ENCODE measurements around the gene KRT28. TPM values are rescaled to one million over a fixed set of nuclear protein-coding genes. Genes with fewer than 3 reads are reported as not detected.

The KRT28 gene
- not detected for total RNA-seq

GRCh38 chr17:40799859-40800258 lies at the start of gene KRT28:
KRT28 (minus strand) TSS chr17:40799959; CDS start chr17:40799893, 66 bp downstream.
- H3K9me3 ChIP-seq, result no peaks in the 10 kb centered on the region
- DNase-seq (no peak), ATAC-seq (no peak)
- in situ Hi-C loops (cut with MboI; ENCODE audit: low sequenced_read_pairs in 4 of 4), result loop anchor here (10.0 to 25.0 kb wide), 4 partner anchors 175 to 865 kb away; no protein-coding TSS in a partner anchor
- H3K27ac ChIP-seq, result no peak within 1 kb of the TSS
- intact Hi-C loops (cut with DNase I; ENCODE audit: low total_unique reads), result no loop called here
- peaks cover 6 to 29% (median 24%) of the 10 kb centered on the region in 3 donors for H3K27me3 ChIP-seq
- H3K4me3 ChIP-seq, result no peak within 1 kb of the TSS
- TF ChIP-seq, protein P1, sequence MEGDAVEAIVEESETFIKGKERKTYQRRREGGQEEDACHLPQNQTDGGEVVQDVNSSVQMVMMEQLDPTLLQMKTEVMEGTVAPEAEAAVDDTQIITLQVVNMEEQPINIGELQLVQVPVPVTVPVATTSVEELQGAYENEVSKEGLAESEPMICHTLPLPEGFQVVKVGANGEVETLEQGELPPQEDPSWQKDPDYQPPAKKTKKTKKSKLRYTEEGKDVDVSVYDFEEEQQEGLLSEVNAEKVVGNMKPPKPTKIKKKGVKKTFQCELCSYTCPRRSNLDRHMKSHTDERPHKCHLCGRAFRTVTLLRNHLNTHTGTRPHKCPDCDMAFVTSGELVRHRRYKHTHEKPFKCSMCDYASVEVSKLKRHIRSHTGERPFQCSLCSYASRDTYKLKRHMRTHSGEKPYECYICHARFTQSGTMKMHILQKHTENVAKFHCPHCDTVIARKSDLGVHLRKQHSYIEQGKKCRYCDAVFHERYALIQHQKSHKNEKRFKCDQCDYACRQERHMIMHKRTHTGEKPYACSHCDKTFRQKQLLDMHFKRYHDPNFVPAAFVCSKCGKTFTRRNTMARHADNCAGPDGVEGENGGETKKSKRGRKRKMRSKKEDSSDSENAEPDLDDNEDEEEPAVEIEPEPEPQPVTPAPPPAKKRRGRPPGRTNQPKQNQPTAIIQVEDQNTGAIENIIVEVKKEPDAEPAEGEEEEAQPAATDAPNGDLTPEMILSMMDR (IDR thresholded peaks at IDR 0.05 in 4 of 5, conservative IDR thresholded peaks at IDR 0.05 in 1 of 5), result no peak
- TF ChIP-seq POLR2A (IDR thresholded peaks at IDR 0.05), result no peak
- no peaks in the 10 kb centered on the region for H3K36me3 ChIP-seq
- no peaks in the 10 kb centered on the region for H3K4me1 ChIP-seq

GRCh38 chr17:40848583-40849235 lies 49.0 kb upstream of the KRT28 start:
- intact Hi-C loops (cut with DNase I; ENCODE audit: low total_unique reads), result no loop called here
- Histone ChIP-seq H3K4me3 (no peak overlapping the region), H3K4me1 (no peaks in the 10 kb centered on the region), H3K27ac (no peak overlapping the region), H3K27me3 (no peaks in the 10 kb centered on the region), H3K9me3 (no peaks in the 10 kb centered on the region), H3K36me3 (no peaks in the 10 kb centered on the region)
- in situ Hi-C loops (cut with MboI; ENCODE audit: low sequenced_read_pairs in 4 of 4), result no loop called here
- DNase-seq, result no peak
- TF ChIP-seq POLR2A (IDR thresholded peaks at IDR 0.05), result no peak
- TF ChIP-seq, protein P1 (IDR thresholded peaks at IDR 0.05 in 4 of 5, conservative IDR thresholded peaks at IDR 0.05 in 1 of 5), result no peak
- ATAC-seq, result no peak

DNA sequence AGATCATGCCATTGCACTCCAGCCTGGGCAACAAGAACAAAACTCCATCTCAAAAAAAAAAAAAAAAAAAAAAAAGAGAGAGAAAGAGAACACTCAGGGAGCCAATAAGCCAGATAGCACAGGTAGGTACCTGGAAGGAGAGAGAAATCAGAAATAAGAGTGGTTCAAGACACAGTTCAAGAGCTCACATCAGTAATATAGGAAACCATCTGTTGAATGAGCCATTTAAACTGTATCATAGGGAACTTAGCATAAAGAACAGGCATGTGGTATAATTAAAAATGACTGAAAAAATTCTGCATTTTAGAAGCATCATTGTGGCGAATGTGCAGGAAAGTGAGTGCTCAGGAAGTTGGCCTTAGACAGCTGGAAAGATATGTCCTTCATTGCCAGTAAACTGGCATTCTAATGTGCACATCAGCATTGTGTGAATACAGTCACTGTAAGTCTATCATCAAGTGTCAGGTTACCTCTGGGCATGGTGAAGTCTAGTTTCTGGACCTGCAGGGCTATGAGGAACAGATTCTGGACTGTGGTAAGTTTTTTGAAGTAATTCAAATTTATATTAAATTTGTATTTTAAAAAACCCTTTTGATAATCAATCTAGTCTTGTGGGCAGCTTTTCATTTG lies 46.9 kb upstream of the KRT28 start:
- DNase-seq (no peak), ATAC-seq (no peak)
- Histone ChIP-seq H3K4me3 (no peak overlapping the region), H3K4me1 (no peaks in the 10 kb centered on the region), H3K27ac (no peak overlapping the region), H3K36me3 (no peaks in the 10 kb centered on the region), H3K9me3 (no peaks in the 10 kb centered on the region), H3K27me3 (no peaks in the 10 kb centered on the region)
- in situ Hi-C loops (cut with MboI; ENCODE audit: low sequenced_read_pairs in 4 of 4) (no loop called here), intact Hi-C loops (cut with DNase I; ENCODE audit: low total_unique reads) (no loop called here)
- TF ChIP-seq POLR2A (IDR thresholded peaks at IDR 0.05), result no peak

DNA sequence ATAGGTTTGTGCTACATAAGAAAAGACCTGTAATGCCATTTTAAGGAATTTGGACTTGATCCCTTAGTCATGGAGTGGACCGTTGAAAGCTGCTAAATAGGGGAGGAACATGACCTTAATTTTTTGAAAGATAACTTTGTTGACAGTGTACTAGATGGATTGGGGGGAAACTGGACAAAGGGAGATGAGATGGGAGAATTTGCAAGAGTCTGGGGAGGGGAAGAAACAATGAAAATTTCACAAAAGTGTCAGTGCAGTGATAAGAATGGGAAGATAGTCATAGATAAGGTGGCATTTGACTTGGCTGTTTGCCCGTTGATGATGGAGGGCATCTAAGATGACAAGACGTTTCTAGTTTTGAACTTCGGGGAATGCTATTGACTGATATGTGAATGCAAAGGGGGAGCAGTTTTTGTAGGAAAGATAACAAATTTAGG lies 44.9 kb upstream of the KRT28 start:
- Histone ChIP-seq H3K4me3 (no peak overlapping the region), H3K4me1 (no peaks in the 10 kb centered on the region), H3K27ac (no peak overlapping the region), H3K27me3 (no peaks in the 10 kb centered on the region), H3K9me3 (no peaks in the 10 kb centered on the region), H3K36me3 (no peaks in the 10 kb centered on the region)
- TF ChIP-seq, protein P1 (IDR thresholded peaks at IDR 0.05 in 4 of 5, conservative IDR thresholded peaks at IDR 0.05 in 1 of 5), result no peak
- no peak for TF ChIP-seq POLR2A (IDR thresholded peaks at IDR 0.05)
- intact Hi-C loops (cut with DNase I; ENCODE audit: low total_unique reads) (no loop called here), in situ Hi-C loops (cut with MboI; ENCODE audit: low sequenced_read_pairs in 4 of 4) (no loop called here)
- no peak for ATAC-seq
- no peak for DNase-seq

GRCh38 chr17:40843242-40843641 lies 43.5 kb upstream of the KRT28 start:
- intact Hi-C loops (cut with DNase I; ENCODE audit: low total_unique reads), result no loop called here

More at GRCh38 chr17:40843242-40843641, 43.5 kb upstream of the KRT28 start:
- no peaks in the 10 kb centered on the region for H3K36me3 ChIP-seq
- ATAC-seq, result no peak
- H3K27ac ChIP-seq, result no peak overlapping the region
- H3K4me1 ChIP-seq, result no peaks in the 10 kb centered on the region
- in situ Hi-C loops (cut with MboI; ENCODE audit: low sequenced_read_pairs in 4 of 4), result no loop called here
- H3K27me3 ChIP-seq, result no peaks in the 10 kb centered on the region
- no peak overlapping the region for H3K4me3 ChIP-seq
- no peaks in the 10 kb centered on the region for H3K9me3 ChIP-seq
- DNase-seq, result no peak
- TF ChIP-seq, protein P1 (IDR thresholded peaks at IDR 0.05 in 4 of 5, conservative IDR thresholded peaks at IDR 0.05 in 1 of 5), result no peak
- TF ChIP-seq POLR2A (IDR thresholded peaks at IDR 0.05), result no peak
